ENCODE measurements around the gene THOP1.

Gene THOP1

GRCh38 chr19:2799273-2800020, 14.1 kb downstream of the THOP1 start:
- FAIRE-seq (no peak), DNase-seq (ENCODE audit: extremely low spot score, insufficient read length, low read depth) (no peak)

- FAIRE-seq = no peak
Observed at GRCh38 chr19:2800506-2800905, 15.2 kb downstream of the THOP1 start.

GRCh38 chr19:2802826-2803225, 17.5 kb downstream of the THOP1 start:
- DNase-seq (ENCODE audit: extremely low spot score, insufficient read length, low read depth) (no peak), FAIRE-seq (no peak)

More at GRCh38 chr19:2800506-2800905, 15.2 kb downstream of the THOP1 start:
- no peak for DNase-seq (ENCODE audit: extremely low spot score, insufficient read length, low read depth)

GRCh38 chr19:2803486-2804155, 18.3 kb downstream of the THOP1 start:
- no peak for FAIRE-seq

GRCh38 chr19:2804156-2805004, 19.1 kb downstream of the THOP1 start:
- FAIRE-seq (no peak), DNase-seq (ENCODE audit: extremely low spot score, insufficient read length, low read depth) (no peak)

More at GRCh38 chr19:2803486-2804155, 18.3 kb downstream of the THOP1 start:
- DNase-seq (ENCODE audit: extremely low spot score, insufficient read length, low read depth) = no peak

GRCh38 chr19:2805261-2805900, 20.1 kb downstream of the THOP1 start:
- FAIRE-seq (no peak), DNase-seq (ENCODE audit: extremely low spot score, insufficient read length, low read depth) (no peak)

- no peak for DNase-seq (ENCODE audit: extremely low spot score, insufficient read length, low read depth)
- FAIRE-seq = no peak
Observed at GRCh38 chr19:2805991-2806649, 20.8 kb downstream of the THOP1 start.

GRCh38 chr19:2806736-2807378, 21.6 kb downstream of the THOP1 start:
- DNase-seq (ENCODE audit: extremely low spot score, insufficient read length, low read depth) = no peak
- no peak for FAIRE-seq

GRCh38 chr19:2807379-2808128, 22.3 kb downstream of the THOP1 start:
- FAIRE-seq (no peak), DNase-seq (ENCODE audit: extremely low spot score, insufficient read length, low read depth) (no peak)

GRCh38 chr19:2808129-2808941, 23.0 kb downstream of the THOP1 start:
- no peak for FAIRE-seq
- no peak for DNase-seq (ENCODE audit: extremely low spot score, insufficient read length, low read depth)

- no peak for DNase-seq (ENCODE audit: extremely low spot score, insufficient read length, low read depth)
- FAIRE-seq = no peak
Observed at GRCh38 chr19:2809387-2810140, 24.3 kb downstream of the THOP1 start.

GRCh38 chr19:2810141-2811091, 25.1 kb downstream of the THOP1 start:
- FAIRE-seq = no peak
- no peak for DNase-seq (ENCODE audit: extremely low spot score, insufficient read length, low read depth)

GRCh38 chr19:2811221-2811722, 26.0 kb downstream of the THOP1 start:
- FAIRE-seq = no peak

GRCh38 chr19:2811735-2812413, 26.6 kb downstream of the THOP1 start:
- FAIRE-seq = no peak
- no peak for DNase-seq (ENCODE audit: extremely low spot score, insufficient read length, low read depth)

More at GRCh38 chr19:2811221-2811722, 26.0 kb downstream of the THOP1 start:
- DNase-seq (ENCODE audit: extremely low spot score, insufficient read length, low read depth) = no peak

Data from GM18507 (cell line).